GM12878 (cell line): ENCODE measurements around the gene SLC47A2. TPM values are rescaled to one million over a fixed set of nuclear protein-coding genes. Genes with fewer than 3 reads are reported as not detected.

Source experiments
- ATAC-seq: fragments of 200-7000 bp; cut with Tn5 transposase; 3 replicates; pipeline ENCODE4 v1.9.1; 2020; ENCODE audit warnings: mild to moderate bottlenecking, moderate library complexity
- BruUV-seq: library from RNA; stranded (reverse); fragments of 400-500 nt; replicated peaks from 2 replicates; lab custom pipeline; 2021; lab: Mats Ljungman, UMichigan
- CTCF ChIA-PET: fragments of 300-600 bp; sonication (Branson Sonifier 250); formaldehyde crosslinking; extraction: SDS; loops from one replicate; lab custom pipeline; 2021; ENCODE audit warnings: inconsistent platforms; lab: Yijun Ruan, JAX
- POLR2A ChIA-PET: fragments of 350-600 bp; formaldehyde crosslinking; extraction: SDS; loops from one replicate; lab custom pipeline; 2021; ENCODE audit warnings: inconsistent platforms; lab: Charles Lee
- RAD21 ChIA-PET: fragments of 300-600 bp; sonication (Branson Sonifier 250); formaldehyde crosslinking; loops from one replicate; lab custom pipeline; 2023; ENCODE audit warnings: antibody characterized with exemption; ENCODE audit not compliant: unreplicated experiment; lab: Charles Lee
- SMC1A ChIA-PET: fragments of 300-600 bp; sonication (Branson Sonifier 250); formaldehyde crosslinking; loops from one replicate; lab custom pipeline; 2023; ENCODE audit not compliant: unreplicated experiment, uncharacterized antibody; lab: Charles Lee
- DNase-seq: peaks from one replicate; pipeline ENCODE4 v3.0.0-alpha.2; 2011; ENCODE audit warnings: low read depth, low spot score
- FAIRE-seq: peaks from 3 replicates; lab custom pipeline; 2011; peaks lifted over from hg19 to GRCh38; lab: Jason Lieb, UNC
- H2AFZ ChIP-seq: 2 replicates; pipeline ENCODE4 v1.6.0; 2011; ENCODE audit warnings: low read depth, low read length, control low read depth; ENCODE audit not compliant: control insufficient read depth
- H3K27ac ChIP-seq: 2 replicates; pipeline ENCODE4 v1.5.1; 2011; ENCODE audit warnings: control low read depth; ENCODE audit not compliant: control insufficient read depth, insufficient read depth
- H3K27me3 ChIP-seq, 2 experiments: replicated peaks in 1 of 2; 2 replicates each; pipeline versions ENCODE4 v1.6.0 to v1.6.1; 2011; ENCODE audit warnings: low read length in 1 of 2; ENCODE audit not compliant: control insufficient read depth in 2 of 2, insufficient read depth in 2 of 2
- H3K36me3 ChIP-seq, 2 experiments: 2 replicates each; pipeline ENCODE4 v1.5.1; 2011; ENCODE audit warnings: low read length in 1 of 2; ENCODE audit not compliant: control insufficient read depth in 2 of 2, insufficient read depth in 2 of 2
- H3K4me1 ChIP-seq: 2 replicates; pipeline ENCODE4 v1.6.1; 2011; ENCODE audit warnings: mild to moderate bottlenecking, low read length, moderate library complexity, mixed read lengths; ENCODE audit not compliant: control insufficient read depth, insufficient read depth
- H3K4me2 ChIP-seq: 2 replicates; pipeline ENCODE4 v1.6.0; 2011; ENCODE audit warnings: control low read depth; ENCODE audit not compliant: control insufficient read depth, insufficient read depth
- H3K4me3 ChIP-seq: fragments of 200-600 bp; sonication (generic); 2 replicates; pipeline ENCODE4 v1.5.1; 2016
- H3K79me2 ChIP-seq: 2 replicates; pipeline ENCODE4 v1.6.0; 2011; ENCODE audit warnings: low read length; ENCODE audit not compliant: control insufficient read depth, insufficient read depth
- H3K9ac ChIP-seq: 2 replicates; pipeline ENCODE4 v1.8.0; 2011; ENCODE audit warnings: low read length, control low read depth, mixed read lengths; ENCODE audit not compliant: control insufficient read depth, insufficient read depth
- H3K9me3 ChIP-seq: replicated peaks from 3 replicates; pipeline ENCODE4 v1.5.1; 2011; ENCODE audit warnings: mild to moderate bottlenecking, low read length; ENCODE audit not compliant: control insufficient read depth, insufficient read depth
- H4K20me1 ChIP-seq: 2 replicates; pipeline ENCODE4 v1.6.0; 2011; ENCODE audit not compliant: control insufficient read depth, insufficient read depth
- BCLAF1 ChIP-seq: fragments of 450-650 bp; IDR thresholded peaks from 2 replicates; pipeline ENCODE4 v1.6.1; 2017; ENCODE audit warnings: antibody characterized with exemption, mild to moderate bottlenecking, moderate library complexity
- CEBPB ChIP-seq, 2 experiments: fragments of 150-350 bp in 1 of 2; IDR thresholded peaks; 2 replicates each; pipeline ENCODE4 v1.6.1; 2012 to 2014; ENCODE audit warnings: low read depth in 2 of 2, low read length in 2 of 2, borderline replicate concordance in 1 of 2, inconsistent platforms in 1 of 2
- CHD2 ChIP-seq: IDR thresholded peaks from 2 replicates; pipeline ENCODE4 v1.6.1; 2011; ENCODE audit warnings: low read depth, low read length, improper control_type of control experiment, borderline replicate concordance
- CREB1 ChIP-seq: IDR thresholded peaks from 2 replicates; pipeline ENCODE4 v1.6.1; 2012; ENCODE audit warnings: low read depth, mild to moderate bottlenecking, inconsistent platforms
- E2F8 ChIP-seq: fragments of 450-650 bp; IDR thresholded peaks from 2 replicates; pipeline ENCODE4 v1.6.1; 2018; ENCODE audit warnings: mild to moderate bottlenecking, low read depth, moderate library complexity; ENCODE audit not compliant: partially characterized antibody
- HDAC2 ChIP-seq: fragments of 200-600 bp; sonication (generic); IDR thresholded peaks from 2 replicates; pipeline ENCODE4 v1.6.1; 2017
- NFYA ChIP-seq: IDR thresholded peaks from 2 replicates; pipeline ENCODE4 v1.6.1; 2011; ENCODE audit warnings: low read depth, mild to moderate bottlenecking, low read length, improper control_type of control experiment, borderline replicate concordance
- NFYB ChIP-seq: IDR thresholded peaks from 2 replicates; pipeline ENCODE4 v1.6.1; 2011; ENCODE audit warnings: low read depth, mild to moderate bottlenecking, low read length, improper control_type of control experiment, moderate library complexity; ENCODE audit not compliant: insufficient read depth
- NRF1 ChIP-seq: conservative IDR thresholded peaks from 2 replicates; pipeline ENCODE4 v1.6.1; 2011; ENCODE audit warnings: mild to moderate bottlenecking, low read depth, low read length, improper control_type of control experiment
- SIN3A ChIP-seq: IDR thresholded peaks from 2 replicates; pipeline ENCODE4 v1.6.1; 2012; ENCODE audit warnings: low read depth, low read length, improper control_type of control experiment
- SKIL ChIP-seq: fragments of 450-650 bp; IDR thresholded peaks from 2 replicates; pipeline ENCODE4 v1.6.1; 2017; ENCODE audit warnings: mild to moderate bottlenecking, low read depth, inconsistent platforms; ENCODE audit not compliant: poor library complexity, severe bottlenecking
- SREBF1 ChIP-seq: IDR thresholded peaks from 2 replicates; pipeline ENCODE4 v1.6.1; 2012; ENCODE audit warnings: mild to moderate bottlenecking, low read length
- TCF12 ChIP-seq: IDR thresholded peaks from 2 replicates; pipeline ENCODE4 v1.6.1; 2011; ENCODE audit warnings: low read depth, mild to moderate bottlenecking, low read length
- WRNIP1 ChIP-seq: IDR thresholded peaks from 2 replicates; pipeline ENCODE4 v1.6.1; 2011; ENCODE audit warnings: low read depth, low read length, improper control_type of control experiment, borderline replicate concordance
- YBX1 ChIP-seq: fragments of 450-650 bp; IDR thresholded peaks from 2 replicates; pipeline ENCODE4 v1.6.1; 2016; ENCODE audit warnings: antibody characterized with exemption
- ZBED1 ChIP-seq: IDR thresholded peaks from 2 replicates; pipeline ENCODE4 v1.6.1; 2016; ENCODE audit warnings: borderline replicate concordance
- ZNF217 ChIP-seq: fragments of 450-650 bp; IDR thresholded peaks from 2 replicates; pipeline ENCODE4 v1.6.1; 2017; ENCODE audit warnings: antibody characterized with exemption, mild to moderate bottlenecking
- ZNF24 ChIP-seq: fragments of 450-650 bp; IDR thresholded peaks from 2 replicates; pipeline ENCODE4 v1.6.1; 2017; ENCODE audit warnings: antibody characterized with exemption, mild to moderate bottlenecking
- WGBS: methylation state at CpG from one replicate; pipeline ENCODE4 v1.1.6; 2016; ENCODE audit warnings: low lambda C conversion rate; ENCODE audit not compliant: insufficient replicate concordance, insufficient coverage; ENCODE audit errors: missing lambda C conversion rate; 5-methylcytosine and 5-hydroxymethylcytosine counted together
- in situ Hi-C: fragments of 300-500 bp; cut with MboI; formaldehyde crosslinking; loops from 9 replicates; pipeline ENCODE4 v1.14.3; 2018; ENCODE audit warnings: mixed read lengths
- intact Hi-C: fragments of 100-400 bp; cut with micrococcal nuclease; formaldehyde crosslinking; loops from one replicate; pipeline ENCODE4 v1.14.2; 2022; ENCODE audit not compliant: unreplicated experiment
- polyA plus RNA-seq, 11 experiments: library from polyadenylated mRNA; depleted of rRNA in 4 of 11; unstranded in 6 of 11; stranded (reverse) in 5 of 11; fragments of >200 nt; fragmentation: Nextera tagmentation in 4 of 11; fragmentation: Illumina TruSeq in 1 of 11; extraction: Ambion mirVana in 4 of 11; extraction: Trizol in 1 of 11; gene quantifications; 1 replicate in 1 of 11; 2 replicates in 10 of 11; pipeline versions ENCODE4 v1.2.1 to v1.2.3, GENCODE V29; 2011 to 2016; ENCODE audit warnings: inconsistent platforms in 2 of 11, missing spikeins in 2 of 11, low read depth in 1 of 11
- total RNA-seq, 4 experiments: library from RNA; depleted of rRNA in 3 of 4; stranded (reverse); fragments of >200 nt in 3 of 4; fragmentation: Illumina TruSeq in 1 of 4; extraction: Trizol in 1 of 4; gene quantifications; 2 replicates each; pipeline versions ENCODE4 v1.2.1 to v1.2.3, GENCODE V29; 2013 to 2021

The SLC47A2 gene
- total and polyA plus RNA-seq, 10 of the 15 experiments (the other 5 are each of a cell fraction or from before 2014, with no cell fraction given): not detected

- no peaks in the 10 kb centered on the region for H3K4me1 ChIP-seq
- no peak for TF ChIP-seq ZBED1
- TF ChIP-seq YBX1: no peak
- TF ChIP-seq CHD2: no peak
- TF ChIP-seq TCF12: no peak
- TF ChIP-seq NFYA: no peak
- no peak for TF ChIP-seq CREB1
- TF ChIP-seq WRNIP1: no peak
- TF ChIP-seq ZNF217: no peak
- TF ChIP-seq NFYB: no peak
- TF ChIP-seq BCLAF1: no peak
- no peak for TF ChIP-seq CEBPB (IDR thresholded peaks at IDR 0.05; ENCODE audit: borderline replicate concordance in 1 of 2, low read depth in 2 of 2, low read length in 2 of 2)
- no peak for TF ChIP-seq SIN3A
- no peak for TF ChIP-seq SREBF1
- no peak for TF ChIP-seq NRF1
- TF ChIP-seq SKIL: no peak
- TF ChIP-seq HDAC2: no peak
- no peak for TF ChIP-seq E2F8
- TF ChIP-seq ZNF24: no peak
These were observed 7.8 kb downstream of the SLC47A2 start for GRCh38 chr17:19708431-19709175.

More at GRCh38 chr17:19708431-19709175, 7.8 kb downstream of the SLC47A2 start:
- H3K79me2 ChIP-seq: no peaks in the 10 kb centered on the region
- ATAC-seq (no peak), FAIRE-seq (no peak), DNase-seq (no peak)
- WGBS: 42% methylated on average over 6 of the region's 6 CpGs
- SMC1A ChIA-PET: no interaction called here
- no peak overlapping the region for H2AFZ ChIP-seq
- no peaks in the 10 kb centered on the region for H3K9me3 ChIP-seq
- CTCF ChIA-PET: no interaction called here
- no peak overlapping the region for H3K9ac ChIP-seq
- intact Hi-C loops (no loop called here), in situ Hi-C loops (no loop called here)
- RAD21 ChIA-PET: no interaction called here
- H3K4me2 ChIP-seq: no peak overlapping the region
- no TSS peak for BruUV-seq
- H3K27ac ChIP-seq: no peak overlapping the region
- H3K4me3 ChIP-seq: no peak overlapping the region
- POLR2A ChIA-PET: no interaction called here
- no peaks in the 10 kb centered on the region for H3K27me3 ChIP-seq
- H4K20me1 ChIP-seq: no peaks in the 10 kb centered on the region
- H3K36me3 ChIP-seq: no peaks in the 10 kb centered on the region
